GM21381 (cell line): ENCODE results near the gene GPR21.
A peak's percentile ranks its signal among the peaks of the same experiment; 100 is the strongest.

Source experiments
- ATAC-seq: cut with Tn5 transposase; IDR thresholded peaks from one replicate; pipeline ENCODE4 v1.9.1; 2021; ENCODE audit warnings: mild to moderate bottlenecking, moderate library complexity; ENCODE audit not compliant: unreplicated experiment

GPR21 gene

GRCh38 chr9:123033352-123033751 is at the start of gene GPR21:
TSS of gene GPR21 (plus strand) at chr9:123033667. CDS start at chr9:123034567, 900 bp downstream.
- ATAC-seq: no peak

GRCh38 chr9:122986010-122986409 is 47.5 kb upstream of the GPR21 start:
- ATAC-seq: no peak

GRCh38 chr9:122988141-122988540 is 45.3 kb upstream of the GPR21 start:
- ATAC-seq: no peak

GRCh38 chr9:122988920-122989621 is 44.4 kb upstream of the GPR21 start:
- ATAC-seq: peak; percentile 92

GRCh38 chr9:122991370-122991830 is 42.1 kb upstream of the GPR21 start:
- no peak for ATAC-seq

- ATAC-seq: no peak
Measured at GRCh38 chr9:122996586-122996985, 36.9 kb upstream of the GPR21 start.

- ATAC-seq: no peak
Measured at GRCh38 chr9:122998448-122998847, 35.0 kb upstream of the GPR21 start.

- ATAC-seq: no peak
Measured at GRCh38 chr9:123000371-123001068, 32.9 kb upstream of the GPR21 start.

- ATAC-seq: no peak
Measured at GRCh38 chr9:123002754-123003153, 30.7 kb upstream of the GPR21 start.

GRCh38 chr9:123003466-123003865 is 30.0 kb upstream of the GPR21 start:
- ATAC-seq: no peak

- ATAC-seq: no peak
Measured at GRCh38 chr9:123005964-123006363, 27.5 kb upstream of the GPR21 start.

- ATAC-seq: no peak
Measured at GRCh38 chr9:123007269-123007668, 26.2 kb upstream of the GPR21 start.

- ATAC-seq: no peak
Measured at GRCh38 chr9:123008909-123009308, 24.6 kb upstream of the GPR21 start.

- no peak for ATAC-seq
Measured at GRCh38 chr9:123011380-123011779, 22.1 kb upstream of the GPR21 start.

GRCh38 chr9:123011878-123012528 is 21.5 kb upstream of the GPR21 start:
- ATAC-seq: no peak

GRCh38 chr9:123016631-123017030 is 16.8 kb upstream of the GPR21 start:
- no peak for ATAC-seq

- ATAC-seq: no peak
Measured at GRCh38 chr9:123020796-123021195, 12.7 kb upstream of the GPR21 start.

GRCh38 chr9:123026425-123026824 is 7.0 kb upstream of the GPR21 start:
- no peak for ATAC-seq

- no peak for ATAC-seq
Measured at GRCh38 chr9:123027517-123027916, 6.0 kb upstream of the GPR21 start.

GRCh38 chr9:123028136-123028535 is 5.3 kb upstream of the GPR21 start:
- no peak for ATAC-seq

- ATAC-seq: no peak
Measured at GRCh38 chr9:123028973-123029372, 4.5 kb upstream of the GPR21 start.

- no peak for ATAC-seq
Measured at GRCh38 chr9:123031963-123032362, 1.5 kb upstream of the GPR21 start.
